GM12878 (cell line): ENCODE measurements around the gene PLCB2. TPM values are rescaled to one million over a fixed set of nuclear protein-coding genes. Genes with fewer than 3 reads are reported as not detected.

Experiments
- ATAC-seq: fragments of 200-7000 bp; cut with Tn5 transposase; 3 replicates; pipeline ENCODE4 v1.9.1; 2020; ENCODE audit warnings: mild to moderate bottlenecking, moderate library complexity
- BruUV-seq: library from RNA; stranded (reverse); fragments of 400-500 nt; replicated peaks from 2 replicates; lab custom pipeline; 2021; lab: Mats Ljungman, UMichigan
- CTCF ChIA-PET: fragments of 300-600 bp; sonication (Branson Sonifier 250); formaldehyde crosslinking; extraction: SDS; loops from one replicate; lab custom pipeline; 2021; ENCODE audit warnings: inconsistent platforms; lab: Yijun Ruan, JAX
- POLR2A ChIA-PET: fragments of 350-600 bp; formaldehyde crosslinking; extraction: SDS; loops from one replicate; lab custom pipeline; 2021; ENCODE audit warnings: inconsistent platforms; lab: Charles Lee
- RAD21 ChIA-PET: fragments of 300-600 bp; sonication (Branson Sonifier 250); formaldehyde crosslinking; loops from one replicate; lab custom pipeline; 2023; ENCODE audit warnings: antibody characterized with exemption; ENCODE audit not compliant: unreplicated experiment; lab: Charles Lee
- SMC1A ChIA-PET: fragments of 300-600 bp; sonication (Branson Sonifier 250); formaldehyde crosslinking; loops from one replicate; lab custom pipeline; 2023; ENCODE audit not compliant: unreplicated experiment, uncharacterized antibody; lab: Charles Lee
- DNase-seq: peaks from one replicate; pipeline ENCODE4 v3.0.0-alpha.2; 2011; ENCODE audit warnings: low read depth, low spot score
- FAIRE-seq: peaks from 3 replicates; lab custom pipeline; 2011; peaks lifted over from hg19 to GRCh38; lab: Jason Lieb, UNC
- H2AFZ ChIP-seq: 2 replicates; pipeline ENCODE4 v1.6.0; 2011; ENCODE audit warnings: low read depth, low read length, control low read depth; ENCODE audit not compliant: control insufficient read depth
- H3K27ac ChIP-seq: 2 replicates; pipeline ENCODE4 v1.5.1; 2011; ENCODE audit warnings: control low read depth; ENCODE audit not compliant: control insufficient read depth, insufficient read depth
- H3K27me3 ChIP-seq, 2 experiments: replicated peaks in 1 of 2; 2 replicates each; pipeline versions ENCODE4 v1.6.0 to v1.6.1; 2011; ENCODE audit warnings: low read length in 1 of 2; ENCODE audit not compliant: control insufficient read depth in 2 of 2, insufficient read depth in 2 of 2
- H3K36me3 ChIP-seq, 2 experiments: 2 replicates each; pipeline ENCODE4 v1.5.1; 2011; ENCODE audit warnings: low read length in 1 of 2; ENCODE audit not compliant: control insufficient read depth in 2 of 2, insufficient read depth in 2 of 2
- H3K4me1 ChIP-seq: 2 replicates; pipeline ENCODE4 v1.6.1; 2011; ENCODE audit warnings: mild to moderate bottlenecking, low read length, moderate library complexity, mixed read lengths; ENCODE audit not compliant: control insufficient read depth, insufficient read depth
- H3K4me2 ChIP-seq: 2 replicates; pipeline ENCODE4 v1.6.0; 2011; ENCODE audit warnings: control low read depth; ENCODE audit not compliant: control insufficient read depth, insufficient read depth
- H3K4me3 ChIP-seq: fragments of 200-600 bp; sonication (generic); 2 replicates; pipeline ENCODE4 v1.5.1; 2016
- H3K79me2 ChIP-seq: 2 replicates; pipeline ENCODE4 v1.6.0; 2011; ENCODE audit warnings: low read length; ENCODE audit not compliant: control insufficient read depth, insufficient read depth
- H3K9ac ChIP-seq: 2 replicates; pipeline ENCODE4 v1.8.0; 2011; ENCODE audit warnings: low read length, control low read depth, mixed read lengths; ENCODE audit not compliant: control insufficient read depth, insufficient read depth
- H3K9me3 ChIP-seq: replicated peaks from 3 replicates; pipeline ENCODE4 v1.5.1; 2011; ENCODE audit warnings: mild to moderate bottlenecking, low read length; ENCODE audit not compliant: control insufficient read depth, insufficient read depth
- H4K20me1 ChIP-seq: 2 replicates; pipeline ENCODE4 v1.6.0; 2011; ENCODE audit not compliant: control insufficient read depth, insufficient read depth
- ASH2L ChIP-seq: fragments of 300-600, 200-600 bp; sonication (generic); IDR thresholded peaks from 2 replicates; pipeline ENCODE4 v1.6.1; 2017; ENCODE audit warnings: low read depth, mild to moderate bottlenecking, borderline replicate concordance
- ATF3 ChIP-seq: IDR thresholded peaks from 2 replicates; pipeline ENCODE4 v1.6.1; 2011; ENCODE audit warnings: low read depth, mild to moderate bottlenecking, low read length, moderate library complexity, borderline replicate concordance; ENCODE audit errors: extremely low read depth
- BMI1 ChIP-seq: fragments of 450-650 bp; IDR thresholded peaks from 2 replicates; pipeline ENCODE4 v1.6.1; 2016; ENCODE audit warnings: mild to moderate bottlenecking, moderate library complexity, borderline replicate concordance
- E2F4 ChIP-seq: IDR thresholded peaks from 2 replicates; pipeline ENCODE4 v1.6.1; 2012; ENCODE audit warnings: low read depth, low read length, improper control_type of control experiment
- E2F8 ChIP-seq: fragments of 450-650 bp; IDR thresholded peaks from 2 replicates; pipeline ENCODE4 v1.6.1; 2018; ENCODE audit warnings: mild to moderate bottlenecking, low read depth, moderate library complexity; ENCODE audit not compliant: partially characterized antibody
- ETV6 ChIP-seq, 2 experiments: fragments of 450-650 bp in 1 of 2; IDR thresholded peaks in 1 of 2; conservative IDR thresholded peaks in 1 of 2; 2 replicates each; pipeline ENCODE4 v1.6.1; 2014; ENCODE audit warnings: antibody characterized with exemption in 1 of 2, borderline replicate concordance in 1 of 2, low read depth in 1 of 2, mild to moderate bottlenecking in 1 of 2, moderate library complexity in 1 of 2
- HDAC2 ChIP-seq: fragments of 200-600 bp; sonication (generic); IDR thresholded peaks from 2 replicates; pipeline ENCODE4 v1.6.1; 2017
- PAX8 ChIP-seq: fragments of 450-650 bp; IDR thresholded peaks from 2 replicates; pipeline ENCODE4 v1.6.1; 2017; ENCODE audit warnings: mild to moderate bottlenecking, moderate library complexity
- RBBP5 ChIP-seq: fragments of 200-600 bp; sonication (generic); conservative IDR thresholded peaks from 2 replicates; pipeline ENCODE4 v1.6.1; 2016
- RCOR1 ChIP-seq: conservative IDR thresholded peaks from 2 replicates; pipeline ENCODE4 v1.6.1; 2012; ENCODE audit warnings: low read depth, low read length, improper control_type of control experiment
- RELA ChIP-seq: fragments of 450-650 bp; IDR thresholded peaks from 2 replicates; pipeline ENCODE4 v1.8.0; 2014; ENCODE audit warnings: borderline replicate concordance; ENCODE audit not compliant: partially characterized antibody
- SMAD1 ChIP-seq: fragments of 450-650 bp; IDR thresholded peaks from 2 replicates; pipeline ENCODE4 v1.6.1; 2018; ENCODE audit warnings: mild to moderate bottlenecking, low read depth; ENCODE audit not compliant: partially characterized antibody
- SRF ChIP-seq, 2 experiments: IDR thresholded peaks; 2 replicates each; pipeline ENCODE4 v1.6.1; 2011; ENCODE audit warnings: low read depth in 2 of 2, low read length in 2 of 2, mild to moderate bottlenecking in 1 of 2, moderate library complexity in 1 of 2
- SUPT20H ChIP-seq: IDR thresholded peaks from 2 replicates; pipeline ENCODE4 v1.6.1; 2011; ENCODE audit warnings: low read depth, mild to moderate bottlenecking, low read length, moderate library complexity, borderline replicate concordance; ENCODE audit not compliant: control insufficient read depth
- WRNIP1 ChIP-seq: IDR thresholded peaks from 2 replicates; pipeline ENCODE4 v1.6.1; 2011; ENCODE audit warnings: low read depth, low read length, improper control_type of control experiment, borderline replicate concordance
- YY1 ChIP-seq: IDR thresholded peaks from 2 replicates; pipeline ENCODE4 v1.6.1; 2011; ENCODE audit warnings: low read depth, mild to moderate bottlenecking, low read length
- WGBS: methylation state at CpG from one replicate; pipeline ENCODE4 v1.1.6; 2016; ENCODE audit warnings: low lambda C conversion rate; ENCODE audit not compliant: insufficient replicate concordance, insufficient coverage; ENCODE audit errors: missing lambda C conversion rate; 5-methylcytosine and 5-hydroxymethylcytosine counted together
- in situ Hi-C: fragments of 300-500 bp; cut with MboI; formaldehyde crosslinking; loops from 9 replicates; pipeline ENCODE4 v1.14.3; 2018; ENCODE audit warnings: mixed read lengths
- intact Hi-C: fragments of 100-400 bp; cut with micrococcal nuclease; formaldehyde crosslinking; loops from one replicate; pipeline ENCODE4 v1.14.2; 2022; ENCODE audit not compliant: unreplicated experiment
- polyA plus RNA-seq, 11 experiments: library from polyadenylated mRNA; depleted of rRNA in 4 of 11; unstranded in 6 of 11; stranded (reverse) in 5 of 11; fragments of >200 nt; fragmentation: Nextera tagmentation in 4 of 11; fragmentation: Illumina TruSeq in 1 of 11; extraction: Ambion mirVana in 4 of 11; extraction: Trizol in 1 of 11; gene quantifications; 1 replicate in 1 of 11; 2 replicates in 10 of 11; pipeline versions ENCODE4 v1.2.1 to v1.2.3, GENCODE V29; 2011 to 2016; ENCODE audit warnings: inconsistent platforms in 2 of 11, missing spikeins in 2 of 11, low read depth in 1 of 11
- total RNA-seq, 4 experiments: library from RNA; depleted of rRNA in 3 of 4; stranded (reverse); fragments of >200 nt in 3 of 4; fragmentation: Illumina TruSeq in 1 of 4; extraction: Trizol in 1 of 4; gene quantifications; 2 replicates each; pipeline versions ENCODE4 v1.2.1 to v1.2.3, GENCODE V29; 2013 to 2021
- TF ChIP-seq, protein P1 (sequence below): IDR thresholded peaks from 2 replicates; pipeline ENCODE4 v1.6.1; 2011; ENCODE audit warnings: borderline replicate concordance, low read depth, mild to moderate bottlenecking, moderate library complexity, low read length; ENCODE audit not compliant: insufficient read depth, poor library complexity, severe bottlenecking

Gene PLCB2
- total and polyA plus RNA-seq, 10 of the 15 experiments (the other 5 are each of a cell fraction or from before 2014, with no cell fraction given): 1.2 to 39.4 (median 10.7) TPM

GRCh38 chr15:40287968-40288367 is 19.8 kb downstream of the PLCB2 start:
- Histone ChIP-seq H3K4me3 (no peak overlapping the region), H3K9me3 (no peaks in the 10 kb centered on the region; the same call in 2 of the 3 replicates), H4K20me1 (no peaks in the 10 kb centered on the region), H2AFZ (no peak overlapping the region), H3K4me1 (no peaks in the 10 kb centered on the region), H3K27me3 (peaks cover 3 to 5% of the 10 kb centered on the region in 2 experiments; a peak in 3 of 4 replicates), H3K36me3 (no peaks in the 10 kb centered on the region), H3K27ac (no peak overlapping the region), H3K4me2 (no peak overlapping the region), H3K79me2 (no peaks in the 10 kb centered on the region), H3K9ac (no peak overlapping the region)
- ChIA-PET POLR2A (no interaction called here), RAD21 (interaction anchor here (1.1 kb wide), 1 partner anchor 49 kb away, joined by 3 read pairs; no protein-coding TSS in a partner anchor), SMC1A (interaction anchor here (1.2 to 2.0 kb wide), 2 partner anchors 9 to 13 kb away, joined by 3 to 5 read pairs; no protein-coding TSS in a partner anchor), CTCF (interaction anchor here (0.7 to 0.8 kb wide), 2 partner anchors 29 to 211 kb away, joined by 3 read pairs; no protein-coding TSS in a partner anchor)
- WGBS: 51% methylated on average over 4 of the region's 4 CpGs
- no TSS peak for BruUV-seq
- DNase-seq: no peak
- intact Hi-C loops: no loop called here
- FAIRE-seq: no peak
- in situ Hi-C loops: no loop called here
- ATAC-seq: no peak
- no peak for TF ChIP-seq SUPT20H
- TF ChIP-seq PAX8: no peak
- TF ChIP-seq SRF (IDR thresholded peaks at IDR 0.05; ENCODE audit: low read depth in 2 of 2, low read length in 2 of 2): no peak
- TF ChIP-seq RELA: no peak
- TF ChIP-seq BMI1: no peak
- TF ChIP-seq WRNIP1: no peak
- no peak for TF ChIP-seq HDAC2
- no peak for TF ChIP-seq SMAD1
- TF ChIP-seq ETV6 (conservative IDR thresholded peaks at IDR 0.05 in 1 of 2, IDR thresholded peaks at IDR 0.05 in 1 of 2; ENCODE audit: borderline replicate concordance in 1 of 2, low read depth in 1 of 2): no peak
- no peak for TF ChIP-seq E2F4
- TF ChIP-seq RCOR1: no peak
- TF ChIP-seq ASH2L: no peak
- no peak for TF ChIP-seq RBBP5
- TF ChIP-seq, protein P1, sequence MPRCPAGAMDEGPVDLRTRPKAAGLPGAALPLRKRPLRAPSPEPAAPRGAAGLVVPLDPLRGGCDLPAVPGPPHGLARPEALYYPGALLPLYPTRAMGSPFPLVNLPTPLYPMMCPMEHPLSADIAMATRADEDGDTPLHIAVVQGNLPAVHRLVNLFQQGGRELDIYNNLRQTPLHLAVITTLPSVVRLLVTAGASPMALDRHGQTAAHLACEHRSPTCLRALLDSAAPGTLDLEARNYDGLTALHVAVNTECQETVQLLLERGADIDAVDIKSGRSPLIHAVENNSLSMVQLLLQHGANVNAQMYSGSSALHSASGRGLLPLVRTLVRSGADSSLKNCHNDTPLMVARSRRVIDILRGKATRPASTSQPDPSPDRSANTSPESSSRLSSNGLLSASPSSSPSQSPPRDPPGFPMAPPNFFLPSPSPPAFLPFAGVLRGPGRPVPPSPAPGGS: no peak
- no peak for TF ChIP-seq YY1
- TF ChIP-seq ATF3: no peak
- TF ChIP-seq E2F8: no peak
